HepG2 (cell line): ENCODE measurements around the gene GDI1.
"Not testable (repeated sequence)": the region's sequence is repeated elsewhere in the genome, so short reads cannot be mapped to it uniquely, and the experiment has no call there.

ENCODE experiments used
- EP300 ChIP-seq, 3 experiments: sonication (generic) in 1 of 3; formaldehyde crosslinking in 1 of 3; IDR thresholded peaks; 2 replicates each; pipeline versions ENCODE4 v1.5.1 to v1.6.1; 2011 to 2020; ENCODE audit warnings: low read depth in 2 of 3, low read length in 2 of 3, borderline replicate concordance in 1 of 3, improper control_type of control experiment in 1 of 3, mild to moderate bottlenecking in 1 of 3, missing genetic modification reagents in 1 of 3, moderate library complexity in 1 of 3
- PPARG ChIP-seq: conservative IDR thresholded peaks from 2 replicates; pipeline ENCODE4 v1.6.1; 2016; ENCODE audit warnings: missing biosample characterization, missing genetic modification reagents
- RFX1 ChIP-seq: fragments of 450-650 bp; IDR thresholded peaks from 2 replicates; pipeline ENCODE4 v1.6.1; 2017
- ZNF567 ChIP-seq: sonication (generic); formaldehyde crosslinking; IDR thresholded peaks from 2 replicates; pipeline ENCODE4 v1.8.1; 2023; ENCODE audit warnings: mild to moderate bottlenecking, missing genetic modification reagents, borderline replicate concordance
- TF ChIP-seq, protein P1 (sequence below): sonication (generic); formaldehyde crosslinking; IDR thresholded peaks from 2 replicates; pipeline ENCODE4 v1.5.0; 2020; ENCODE audit warnings: mild to moderate bottlenecking, missing genetic modification reagents, moderate library complexity

GRCh38 chrX:154396363-154396762, 40.6 kb upstream of the GDI1 start:
- not testable (repeated sequence) for TF ChIP-seq EP300 (IDR thresholded peaks at IDR 0.05; ENCODE audit: low read depth in 2 of 2, low read length in 2 of 2); EP300 (CRISPR knock-in tag; IDR thresholded peaks at IDR 0.05; ENCODE audit: borderline replicate concordance); RFX1; PPARG (CRISPR knock-in tag); ZNF567
- TF ChIP-seq, protein P1, sequence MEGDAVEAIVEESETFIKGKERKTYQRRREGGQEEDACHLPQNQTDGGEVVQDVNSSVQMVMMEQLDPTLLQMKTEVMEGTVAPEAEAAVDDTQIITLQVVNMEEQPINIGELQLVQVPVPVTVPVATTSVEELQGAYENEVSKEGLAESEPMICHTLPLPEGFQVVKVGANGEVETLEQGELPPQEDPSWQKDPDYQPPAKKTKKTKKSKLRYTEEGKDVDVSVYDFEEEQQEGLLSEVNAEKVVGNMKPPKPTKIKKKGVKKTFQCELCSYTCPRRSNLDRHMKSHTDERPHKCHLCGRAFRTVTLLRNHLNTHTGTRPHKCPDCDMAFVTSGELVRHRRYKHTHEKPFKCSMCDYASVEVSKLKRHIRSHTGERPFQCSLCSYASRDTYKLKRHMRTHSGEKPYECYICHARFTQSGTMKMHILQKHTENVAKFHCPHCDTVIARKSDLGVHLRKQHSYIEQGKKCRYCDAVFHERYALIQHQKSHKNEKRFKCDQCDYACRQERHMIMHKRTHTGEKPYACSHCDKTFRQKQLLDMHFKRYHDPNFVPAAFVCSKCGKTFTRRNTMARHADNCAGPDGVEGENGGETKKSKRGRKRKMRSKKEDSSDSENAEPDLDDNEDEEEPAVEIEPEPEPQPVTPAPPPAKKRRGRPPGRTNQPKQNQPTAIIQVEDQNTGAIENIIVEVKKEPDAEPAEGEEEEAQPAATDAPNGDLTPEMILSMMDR (CRISPR knock-in tag), result not testable (repeated sequence)
